HG03521 (cell line): ENCODE results near the gene MX1.

Experiments used
- ATAC-seq: cut with Tn5 transposase; IDR thresholded peaks from one replicate; pipeline ENCODE4 v1.9.1; 2021; ENCODE audit warnings: mild to moderate bottlenecking, moderate library complexity; ENCODE audit not compliant: unreplicated experiment

MX1 gene

GRCh38 chr21:41487082-41487481 lies 61.0 kb downstream of the MX1 start:
- ATAC-seq = no peak

DNA sequence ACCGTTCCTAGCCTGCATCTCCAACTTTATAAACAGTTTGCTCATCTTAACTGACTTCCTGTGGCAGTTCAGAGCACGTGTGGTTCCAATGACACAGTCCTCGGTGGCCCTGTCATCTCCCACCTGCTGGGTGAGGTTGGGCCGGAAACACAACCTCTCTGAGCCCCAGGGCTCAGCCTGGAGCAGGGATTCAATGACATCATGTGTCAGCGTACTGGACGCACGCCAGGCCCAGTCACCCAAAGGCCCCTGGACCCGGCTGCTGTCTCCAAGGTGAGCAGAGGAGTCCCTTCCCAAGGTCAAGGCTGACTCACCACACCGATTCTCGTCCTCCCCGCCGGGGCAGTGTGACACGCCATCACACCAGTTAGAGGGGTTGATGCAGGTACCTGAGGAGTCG lies 62.0 kb downstream of the MX1 start:
- ATAC-seq = no peak

DNA sequence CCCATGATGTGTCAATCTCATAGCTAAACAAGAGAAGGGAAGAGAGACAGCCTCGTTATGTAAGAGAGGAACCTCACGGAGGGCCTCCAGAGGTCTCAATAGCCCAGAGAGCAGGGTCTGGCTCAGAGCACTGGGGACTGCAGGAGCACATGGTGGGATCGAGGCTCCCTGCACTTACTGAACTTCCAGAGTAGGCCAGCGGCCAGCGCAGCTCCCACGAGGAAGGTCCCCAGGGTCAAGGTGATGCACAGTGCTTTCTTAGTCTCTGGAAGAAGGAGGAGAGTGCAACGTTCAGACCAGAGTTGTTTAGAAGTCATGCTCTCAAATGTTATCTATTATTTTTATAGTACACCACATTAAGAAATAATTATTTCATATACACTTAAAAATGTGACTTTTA lies 63.3 kb downstream of the MX1 start:
- ATAC-seq = no peak

GRCh38 chr21:41490330-41490729 lies 64.3 kb downstream of the MX1 start:
- ATAC-seq = no peak

DNA sequence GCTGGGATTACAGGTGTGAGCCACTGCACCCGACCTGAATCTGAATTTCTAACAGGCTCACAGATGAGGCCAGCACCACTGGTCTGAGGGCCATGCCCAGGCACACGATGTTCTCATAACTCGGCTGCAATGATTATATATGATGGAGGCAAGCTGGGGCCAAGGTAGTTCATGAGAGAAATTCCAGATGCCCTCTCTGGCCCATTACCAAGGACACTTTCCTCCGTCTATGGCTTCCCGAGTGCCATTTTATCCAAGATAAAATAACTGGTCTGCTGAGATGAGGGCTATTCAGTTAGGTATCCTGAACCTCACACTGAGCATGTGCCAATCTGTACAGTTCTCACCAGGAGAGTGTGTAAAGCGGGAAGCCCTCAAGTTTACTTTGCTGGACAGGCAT lies 65.4 kb downstream of the MX1 start:
- no peak for ATAC-seq

- no peak for ATAC-seq
These were observed 68.2 kb downstream of the MX1 start for GRCh38 chr21:41494242-41494641.

GRCh38 chr21:41497008-41497407 lies 71.0 kb downstream of the MX1 start:
- ATAC-seq = no peak

DNA sequence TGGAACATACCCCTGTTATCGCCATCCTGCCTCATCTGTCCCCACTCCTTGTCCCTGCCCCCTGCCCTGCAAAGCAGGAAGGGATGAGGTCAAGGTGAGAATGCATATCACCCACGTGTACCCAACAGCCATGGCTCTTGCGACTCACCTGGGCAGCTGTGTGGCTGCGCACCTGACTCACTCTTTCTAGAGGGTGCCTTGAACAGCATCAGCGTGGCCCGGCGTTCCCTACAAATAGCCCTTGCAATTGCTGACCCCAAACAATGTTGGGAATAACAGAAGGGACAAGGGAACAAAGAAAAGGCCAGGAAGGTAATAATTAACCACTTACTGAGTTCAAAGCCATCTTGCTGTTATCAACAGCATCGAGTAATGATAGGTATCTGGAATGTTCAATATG lies 71.7 kb downstream of the MX1 start:
- ATAC-seq = no peak

GRCh38 chr21:41499920-41500319 lies 73.9 kb downstream of the MX1 start:
- no peak for ATAC-seq

DNA sequence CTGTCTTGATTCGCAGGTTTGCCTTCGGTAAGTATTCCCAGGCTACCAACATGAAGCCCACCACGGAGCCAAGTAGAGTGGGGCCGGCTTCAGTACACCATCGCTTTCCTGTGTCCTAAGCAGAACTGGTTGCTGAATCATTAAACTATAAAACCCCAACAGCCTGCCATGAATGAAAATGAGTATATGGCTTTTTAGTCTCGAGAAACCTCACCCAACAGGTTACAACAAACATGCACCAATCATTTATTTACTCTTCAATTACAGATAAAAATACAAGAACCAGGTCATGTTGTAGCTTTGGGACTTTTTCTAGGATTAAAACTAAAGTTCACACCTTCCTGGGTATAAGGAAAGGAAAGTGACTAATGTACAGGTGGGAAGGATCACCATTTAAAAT lies 74.3 kb downstream of the MX1 start:
- no peak for ATAC-seq

DNA sequence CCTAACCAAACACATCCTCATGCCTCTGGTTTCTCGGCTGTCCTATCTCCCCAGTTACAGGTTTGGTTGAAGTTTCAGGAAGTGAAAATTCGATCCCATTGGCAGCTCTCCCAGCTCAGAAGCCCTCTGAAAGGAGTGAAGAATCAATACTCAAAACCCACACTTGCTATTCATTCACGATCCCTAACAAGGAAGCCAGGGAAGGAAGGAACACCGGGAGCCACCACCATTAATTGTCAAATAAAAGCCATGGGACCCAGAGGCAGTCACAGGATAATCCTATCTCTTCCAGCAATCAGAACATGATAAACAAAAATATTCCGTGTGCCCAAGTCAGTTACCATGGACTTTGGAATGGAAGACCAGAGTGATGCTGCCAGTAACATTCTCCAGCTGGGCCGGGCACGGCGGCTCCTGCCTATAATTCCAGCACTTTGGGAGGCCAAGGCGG lies 74.9 kb downstream of the MX1 start:
- no peak for ATAC-seq

DNA sequence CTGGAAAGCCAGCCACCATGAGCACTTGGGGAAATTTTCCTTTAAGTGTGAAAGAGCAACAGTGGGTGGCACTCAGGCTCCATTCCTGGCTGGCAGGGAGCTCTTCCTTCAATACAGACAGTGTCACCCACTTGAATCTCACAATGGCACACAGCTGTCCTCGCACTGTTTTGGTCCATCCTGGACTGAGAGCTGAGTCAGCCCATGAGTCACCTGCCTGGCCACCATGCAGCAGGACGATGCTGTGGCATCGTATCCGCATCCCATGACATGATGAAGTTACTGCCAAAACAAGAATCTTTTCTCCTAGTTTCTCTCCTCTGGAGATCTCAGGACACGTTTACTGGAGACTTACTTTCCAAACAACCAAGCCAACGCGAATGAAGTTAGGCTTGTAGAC lies 75.9 kb downstream of the MX1 start:
- ATAC-seq = no peak

DNA sequence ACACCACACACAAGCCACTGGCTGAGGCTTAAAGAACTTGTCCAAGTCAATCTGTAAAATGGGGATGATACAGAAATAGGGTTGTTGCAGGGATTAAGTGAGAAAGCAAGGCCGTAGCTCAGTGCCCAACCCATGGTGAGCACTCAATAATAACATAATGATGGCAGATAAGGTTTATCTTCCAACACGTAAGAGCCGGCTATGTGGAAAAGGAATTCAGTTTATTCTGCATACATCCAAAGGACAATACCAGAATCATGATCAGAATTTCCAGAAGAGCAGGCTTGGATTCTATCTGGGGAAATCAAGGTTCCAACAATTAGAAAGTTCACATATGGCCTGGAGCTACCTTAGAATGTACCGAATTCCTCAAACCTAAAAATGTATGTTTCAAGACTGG lies 77.3 kb downstream of the MX1 start:
- ATAC-seq = no peak

- ATAC-seq = no peak
These were observed 78.0 kb downstream of the MX1 start for GRCh38 chr21:41504030-41504429.

- no peak for ATAC-seq
These were observed 80.1 kb downstream of the MX1 start for GRCh38 chr21:41506005-41506594.

DNA sequence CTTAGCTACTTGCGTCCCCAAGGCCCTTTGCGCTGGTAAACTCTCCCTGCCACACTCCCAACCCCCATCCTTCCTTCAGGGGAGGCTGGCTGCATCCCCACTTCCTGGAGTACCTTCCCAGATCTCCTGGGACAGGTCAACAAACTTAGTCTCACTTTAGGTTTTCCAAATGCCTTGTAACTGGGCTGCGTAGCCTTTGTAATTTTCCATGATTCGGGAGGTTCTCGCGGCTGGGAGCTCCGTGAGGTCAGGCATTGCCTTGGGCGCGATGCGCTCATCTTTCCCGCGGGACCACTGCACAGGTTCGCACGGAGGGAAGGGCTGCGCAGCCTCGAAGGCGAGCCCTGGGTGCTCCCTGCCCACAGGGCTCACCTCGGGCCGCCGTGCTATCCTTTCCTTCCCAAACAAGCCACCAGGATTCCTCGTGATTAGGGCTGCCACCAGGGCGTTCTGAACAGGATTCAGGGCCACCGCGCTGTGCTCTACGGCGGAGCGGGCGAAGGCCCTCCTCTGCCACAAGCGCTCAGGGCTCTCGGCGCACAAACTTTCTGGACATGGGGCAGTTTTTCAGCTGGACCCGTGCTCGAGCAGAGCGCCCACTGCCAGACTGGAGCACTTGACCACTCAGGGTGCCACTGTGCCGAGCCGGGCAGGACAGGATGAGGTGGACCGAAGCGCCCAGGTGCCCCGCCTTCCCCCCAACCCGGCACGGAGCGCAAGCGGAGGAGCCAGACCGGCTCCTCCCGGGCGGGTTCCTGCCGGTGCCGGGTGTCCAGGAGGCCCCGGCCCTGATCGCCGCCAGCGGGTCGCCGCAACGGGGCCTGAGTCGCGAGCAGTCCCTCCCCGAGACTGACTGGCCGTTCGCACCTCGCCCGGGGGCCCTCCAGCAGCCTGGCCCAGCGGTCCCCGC lies 80.8 kb downstream of the MX1 start:
- ATAC-seq = no peak

DNA sequence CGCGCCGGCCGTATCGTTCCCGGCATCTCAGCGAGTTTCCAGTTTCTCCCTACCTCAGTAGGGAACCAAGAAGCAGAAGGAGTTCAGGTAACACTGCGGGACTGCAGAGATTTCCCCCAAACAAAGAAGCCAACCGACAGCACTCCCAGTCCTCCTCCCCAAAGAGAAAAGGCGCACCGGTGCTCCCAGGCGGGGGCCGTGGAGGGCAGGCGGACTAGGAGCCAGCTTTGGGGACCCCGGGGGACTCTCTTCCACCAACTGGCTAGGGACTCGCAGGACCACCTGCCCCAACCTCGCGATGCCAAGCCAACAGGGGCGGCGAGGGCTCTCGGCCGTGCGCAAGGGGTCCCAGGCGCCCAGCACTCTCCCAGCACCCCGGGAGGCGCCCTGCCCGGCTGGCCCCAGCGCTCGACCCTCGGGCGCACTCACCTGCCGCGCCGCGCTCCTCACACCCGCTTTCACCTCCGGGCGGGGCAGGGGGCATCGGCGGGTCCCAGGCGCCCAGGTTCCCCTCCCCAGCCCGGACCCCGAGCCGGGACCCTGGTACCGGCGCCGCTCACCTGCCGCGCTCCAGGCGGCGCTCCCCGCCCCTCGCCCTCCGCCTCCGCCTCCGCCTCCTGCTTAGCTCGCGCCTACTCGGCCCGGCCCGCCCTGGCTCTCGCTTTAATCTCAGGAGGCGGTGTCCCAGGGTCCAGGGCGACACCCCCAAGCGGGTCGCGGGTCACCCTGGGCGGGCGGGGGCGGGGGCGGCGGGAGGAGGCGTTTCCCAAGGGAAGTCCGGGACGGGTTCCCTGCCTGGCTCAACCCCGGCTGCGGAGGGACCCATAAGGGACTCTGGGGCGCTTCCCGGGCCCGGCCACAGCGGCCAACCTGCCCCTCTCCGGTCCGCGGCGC lies 81.7 kb downstream of the MX1 start, which contains the start of gene TMPRSS2:
Gene TMPRSS2, minus strand, starts transcription at position 638 of the 894 bp plus-strand sequence. CDS start 10,025 bp downstream, outside the sequence.
- no peak for ATAC-seq

DNA sequence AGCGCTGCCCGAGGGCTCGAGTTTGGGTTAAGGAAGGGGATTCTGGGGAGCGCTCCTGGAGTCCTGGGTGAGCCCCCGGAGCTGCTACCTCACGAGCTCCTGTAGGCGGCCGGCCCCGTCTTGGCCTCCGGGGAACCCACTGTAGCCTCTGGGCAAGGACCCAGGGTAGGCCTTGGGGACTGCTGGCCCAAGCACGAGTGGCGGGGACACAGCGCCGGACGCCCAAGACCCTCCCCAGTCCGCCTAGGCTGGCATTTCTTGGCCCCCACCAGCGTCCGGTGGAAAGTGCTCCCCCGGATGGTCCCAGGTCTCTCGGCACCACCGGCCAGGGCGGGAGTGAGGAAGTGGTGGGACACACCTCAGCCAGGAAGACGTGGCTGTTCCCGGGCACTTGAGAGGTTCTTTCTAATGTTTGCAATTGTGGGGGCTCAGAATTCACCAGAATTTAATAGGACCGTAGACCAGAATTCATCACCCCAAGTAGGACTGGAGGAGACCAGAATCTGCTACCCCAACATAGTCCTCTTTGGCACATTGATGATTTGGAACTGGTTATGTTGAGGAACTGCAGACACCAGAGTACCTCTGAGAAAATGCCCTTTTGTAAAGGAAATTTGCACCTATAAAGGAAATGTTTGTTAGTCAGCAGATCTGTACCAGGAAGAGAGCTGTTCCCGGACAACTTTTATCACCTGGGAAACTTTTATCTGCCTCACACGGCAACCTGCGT lies 82.5 kb downstream of the MX1 start:
- no peak for ATAC-seq
